Neuronal stem cell (in vitro differentiated cells): ENCODE measurements around the gene TAF11L9. TPM values are rescaled to one million over a fixed set of nuclear protein-coding genes. Genes with fewer than 3 reads are reported as not detected.
"Not testable (repeated sequence)": the region's sequence is repeated elsewhere in the genome, so short reads cannot be mapped to it uniquely, and the experiment has no call there.

Experiments
- DNase-seq: peaks from one replicate; pipeline ENCODE4 v3.0.0-alpha.2; 2013; ENCODE audit warnings: low spot score
- H2AFZ ChIP-seq: one replicate; pipeline ENCODE4 v1.6.1; 2013; ENCODE audit warnings: mild to moderate bottlenecking, low read length, inconsistent platforms
- H2AK5ac ChIP-seq: 2 replicates; pipeline ENCODE4 v1.6.1; 2013; ENCODE audit warnings: low read depth, mild to moderate bottlenecking, inconsistent platforms, low read length, moderate library complexity, mixed read lengths
- H2BK120ac ChIP-seq: 2 replicates; pipeline ENCODE4 v1.6.1; 2013; ENCODE audit warnings: low read depth, mild to moderate bottlenecking, inconsistent platforms, low read length, moderate library complexity, mixed read lengths
- H2BK12ac ChIP-seq: one replicate; pipeline ENCODE4 v1.6.1; 2013; ENCODE audit warnings: low read length, inconsistent platforms
- H2BK15ac ChIP-seq: 2 replicates; pipeline ENCODE4 v1.6.1; 2013; ENCODE audit warnings: mild to moderate bottlenecking, low read length, inconsistent platforms, mixed read lengths
- H2BK5ac ChIP-seq: one replicate; pipeline ENCODE4 v1.6.1; 2013; ENCODE audit warnings: inconsistent platforms, mild to moderate bottlenecking, low read length, moderate library complexity
- H3K14ac ChIP-seq: one replicate; pipeline ENCODE4 v1.6.1; 2013; ENCODE audit warnings: low read length, inconsistent platforms
- H3K18ac ChIP-seq: 2 replicates; pipeline ENCODE4 v1.6.1; 2013; ENCODE audit warnings: low read length, inconsistent platforms
- H3K23ac ChIP-seq: 2 replicates; pipeline ENCODE4 v1.6.1; 2013; ENCODE audit warnings: low read depth, mild to moderate bottlenecking, mixed read lengths, low read length, inconsistent platforms; ENCODE audit not compliant: poor library complexity
- H3K27ac ChIP-seq: replicated peaks from 3 replicates; pipeline ENCODE4 v1.5.1; 2013; ENCODE audit warnings: low read length, inconsistent platforms
- H3K27me3 ChIP-seq, 3 experiments: 2 replicates each; pipeline ENCODE4 v1.6.1; 2013; ENCODE audit warnings: low read length in 3 of 3, mild to moderate bottlenecking in 2 of 3, inconsistent platforms in 1 of 3, low read depth in 1 of 3, mixed read lengths in 1 of 3, moderate library complexity in 1 of 3; ENCODE audit not compliant: control insufficient read depth in 3 of 3, insufficient read depth in 3 of 3
- H3K36me3 ChIP-seq, 2 donors: replicated peaks in 1 of 2; 2 replicates each; pipeline ENCODE4 v1.6.1; 2013; ENCODE audit warnings: low read length in 2 of 2; ENCODE audit not compliant: control insufficient read depth in 2 of 2, insufficient read depth in 2 of 2
- H3K4ac ChIP-seq: 2 replicates; pipeline ENCODE4 v1.6.1; 2013; ENCODE audit warnings: inconsistent platforms, mild to moderate bottlenecking, low read length, moderate library complexity
- H3K4me1 ChIP-seq, 2 donors: 1 replicate in 1 of 2; 2 replicates in 1 of 2; pipeline ENCODE4 v1.6.1; 2013; ENCODE audit warnings: low read length in 2 of 2, low read depth in 1 of 2; ENCODE audit not compliant: control insufficient read depth in 2 of 2, insufficient read depth in 1 of 2
- H3K4me2 ChIP-seq: one replicate; pipeline ENCODE4 v1.6.1; 2013; ENCODE audit warnings: mild to moderate bottlenecking, low read length, inconsistent platforms; ENCODE audit not compliant: insufficient read depth, poor library complexity, severe bottlenecking
- H3K4me3 ChIP-seq, 2 donors: 2 replicates each; pipeline ENCODE4 v1.5.1; 2013; ENCODE audit warnings: low read length in 2 of 2, mild to moderate bottlenecking in 2 of 2, inconsistent platforms in 1 of 2, moderate library complexity in 1 of 2
- H3K79me1 ChIP-seq: one replicate; pipeline ENCODE4 v1.6.1; 2013; ENCODE audit warnings: low read depth, mild to moderate bottlenecking, inconsistent platforms, low read length, moderate library complexity
- H3K9ac ChIP-seq: one replicate; pipeline ENCODE4 v1.6.1; 2013; ENCODE audit warnings: mild to moderate bottlenecking, low read depth, low read length, inconsistent platforms; ENCODE audit not compliant: poor library complexity
- H3K9me3 ChIP-seq, 2 donors: replicated peaks in 1 of 2; 2 replicates each; pipeline versions ENCODE3 to v1.6.1; 2013; ENCODE audit warnings: low read length in 2 of 2, mild to moderate bottlenecking in 2 of 2, inconsistent platforms in 1 of 2, low read depth in 1 of 2, mixed read lengths in 1 of 2, moderate library complexity in 1 of 2; ENCODE audit not compliant: control insufficient read depth in 2 of 2, insufficient read depth in 1 of 2
- H4K8ac ChIP-seq: one replicate; pipeline ENCODE4 v1.6.1; 2013; ENCODE audit warnings: low read depth, mild to moderate bottlenecking, inconsistent platforms, low read length, moderate library complexity
- H4K91ac ChIP-seq: one replicate; pipeline ENCODE4 v1.6.1; 2013; ENCODE audit warnings: low read length, low read depth, mild to moderate bottlenecking, inconsistent platforms; ENCODE audit not compliant: poor library complexity
- WGBS, 2 donors: extraction: QIAGEN DNeasy Blood & Tissue Kit; methylation state at CpG; one replicate each; pipeline ENCODE4 v1.1.7; 2013; ENCODE audit warnings: missing lambda C conversion rate in 2 of 2, mixed read lengths in 1 of 2; ENCODE audit not compliant: insufficient read length in 2 of 2, insufficient replicate concordance in 1 of 2; ENCODE audit errors: extremely low coverage in 2 of 2; 5-methylcytosine and 5-hydroxymethylcytosine counted together
- small RNA-seq: library from polyadenylated mRNA; stranded (forward); fragments of <200 nt; extraction: miRNeasy Mini kit (QIAGEN cat#:217004); gene quantifications from one replicate; pipeline ENCODE3, GENCODE V24; 2013; ENCODE audit not compliant: insufficient read depth

TAF11L9 gene

DNA sequence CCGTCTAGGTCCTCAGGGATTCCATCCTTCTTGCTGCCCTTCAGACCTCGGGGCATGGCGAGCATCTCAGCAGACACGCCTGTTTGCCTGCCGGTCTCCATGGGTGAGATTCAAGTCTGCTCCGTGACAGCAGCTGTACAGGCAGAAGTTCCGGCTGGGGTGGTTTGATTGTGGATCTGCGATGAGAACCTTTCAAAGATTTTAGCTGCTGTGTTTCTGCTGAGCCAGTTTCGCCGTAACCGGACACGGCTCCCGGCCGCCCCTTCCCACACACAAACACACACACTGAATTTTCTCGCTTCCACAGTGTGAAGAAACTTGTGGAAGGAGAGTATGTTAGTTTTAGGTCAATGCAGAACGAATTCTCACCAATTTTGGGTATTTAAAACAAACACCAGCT is 3.3 kb downstream of the TAF11L9 start, which contains the start of gene TAF11L8:
Gene TAF11L8 (minus strand): TSS at position 101 of the 400 bp plus-strand sequence.
- H3K9me3 ChIP-seq, H2BK15ac ChIP-seq, H3K27me3 ChIP-seq, H2AK5ac ChIP-seq, H3K4me3 ChIP-seq, DNase-seq, H3K36me3 ChIP-seq, H2AFZ ChIP-seq, H3K27ac ChIP-seq, H3K9ac ChIP-seq, H3K4me2 ChIP-seq, H2BK120ac ChIP-seq, H3K18ac ChIP-seq, H4K8ac ChIP-seq, H3K14ac ChIP-seq, H2BK12ac ChIP-seq, H3K4ac ChIP-seq, H4K91ac ChIP-seq, H3K23ac ChIP-seq, H3K4me1 ChIP-seq, H3K79me1 ChIP-seq, H2BK5ac ChIP-seq: not testable (repeated sequence)
- no CpG with 5 or more reads among the region's 16 CpGs for WGBS, 2 donors

DNA sequence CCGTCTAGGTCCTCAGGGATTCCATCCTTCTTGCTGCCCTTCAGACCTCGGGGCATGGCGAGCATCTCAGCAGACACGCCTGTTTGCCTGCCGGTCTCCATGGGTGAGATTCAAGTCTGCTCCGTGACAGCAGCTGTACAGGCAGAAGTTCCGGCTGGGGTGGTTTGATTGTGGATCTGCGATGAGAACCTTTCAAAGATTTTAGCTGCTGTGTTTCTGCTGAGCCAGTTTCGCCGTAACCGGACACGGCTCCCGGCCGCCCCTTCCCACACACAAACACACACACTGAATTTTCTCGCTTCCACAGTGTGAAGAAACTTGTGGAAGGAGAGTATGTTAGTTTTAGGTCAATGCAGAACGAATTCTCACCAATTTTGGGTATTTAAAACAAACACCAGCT is 8.5 kb downstream of the TAF11L9 start, which contains the start of gene TAF11L7:
Gene TAF11L7 (minus strand): TSS at position 101 of the 400 bp plus-strand sequence.
- no CpG with 5 or more reads among the region's 16 CpGs for WGBS, 2 donors
- H3K4me3 ChIP-seq, H3K9me3 ChIP-seq, H3K36me3 ChIP-seq, H3K14ac ChIP-seq, H2AFZ ChIP-seq, H3K4me2 ChIP-seq, H4K8ac ChIP-seq, H2BK12ac ChIP-seq, H2BK5ac ChIP-seq, H3K23ac ChIP-seq, H3K18ac ChIP-seq, H2BK15ac ChIP-seq, H3K27ac ChIP-seq, DNase-seq, H3K9ac ChIP-seq, H2BK120ac ChIP-seq, H3K4ac ChIP-seq, H3K79me1 ChIP-seq, H4K91ac ChIP-seq, H3K4me1 ChIP-seq, H2AK5ac ChIP-seq, H3K27me3 ChIP-seq: not testable (repeated sequence)

Small RNA genes lying within 50 kb of the gene (small RNA-seq; reads per million reads assigned to genes)
- gene AC233724.3 (not detected), gene AC233724.4 (not detected), gene AC233724.6 (not detected), gene AC233724.7 (not detected)
